Measurements from ENCODE around the gene RPS16. TPM values are rescaled to one million over a fixed set of nuclear protein-coding genes. Genes with fewer than 3 reads are reported as not detected.
A peak's percentile ranks its signal among the peaks of the same experiment; 100 is the strongest.

The RPS16 gene
- total and polyA plus RNA-seq, 2 of the 13 experiments (the other 11 are each of a cell fraction or from before 2014, with no cell fraction given) = 488 to 2,583 TPM

- TF ChIP-seq SAP130 (CRISPR knock-in tag; IDR thresholded peaks at IDR 0.05; ENCODE audit: low read depth) = peak; percentile 83
- TF ChIP-seq POLR2AphosphoS5 (IDR thresholded peaks at IDR 0.05; ENCODE audit: low read depth, low read length) = peak; percentile 97
- TF ChIP-seq CBX1 (IDR thresholded peaks at IDR 0.05; ENCODE audit: low read depth) = no peak
- peak; percentile 22; the same call in 1 of the 2 replicates for TF ChIP-seq SIX4 (CRISPR knock-in tag; IDR thresholded peaks at IDR 0.05)
- TF ChIP-seq RFX3 (CRISPR knock-in tag; IDR thresholded peaks at IDR 0.05) = no peak
- TF ChIP-seq NPAS2 (CRISPR knock-in tag; IDR thresholded peaks at IDR 0.05; ENCODE audit: borderline replicate concordance) = no peak
- no peak for TF ChIP-seq E2F5 (CRISPR knock-in tag; conservative IDR thresholded peaks at IDR 0.05)
- TF ChIP-seq GABPA (IDR thresholded peaks at IDR 0.05; ENCODE audit: low read depth, low read length) = peak; percentile 68
- peak; percentile 94 for TF ChIP-seq GABPA (CRISPR knock-in tag; IDR thresholded peaks at IDR 0.05; ENCODE audit: low read depth)
- TF ChIP-seq CHD4 (IDR thresholded peaks at IDR 0.05; ENCODE audit: borderline replicate concordance, low read length) = 0 out of 2 replicates have a peak, but pooled peaks have one; percentile 4
- TF ChIP-seq CREB1 (IDR thresholded peaks at IDR 0.05) = peak; percentile 94
- TF ChIP-seq CREB1 (CRISPR knock-in tag; IDR thresholded peaks at IDR 0.05) = peak; percentile 93
- TF ChIP-seq MXD3 (CRISPR knock-in tag; IDR thresholded peaks at IDR 0.05) = 0 out of 2 replicates have a peak, but pooled peaks have one; percentile 27
- no peak for TF ChIP-seq ZC3H4 (CRISPR knock-in tag; IDR thresholded peaks at IDR 0.05; ENCODE audit: borderline replicate concordance)
- no peak for TF ChIP-seq MBD4 (IDR thresholded peaks at IDR 0.05; ENCODE audit: borderline replicate concordance, low read length)
- TF ChIP-seq ZNF746 (CRISPR knock-in tag; IDR thresholded peaks at IDR 0.05) = no peak
- TF ChIP-seq KAT2B (IDR thresholded peaks at IDR 0.05; ENCODE audit: borderline replicate concordance, low read depth, low read length) = no peak
- peak; percentile 84 for TF ChIP-seq PHF8 (CRISPR knock-in tag; IDR thresholded peaks at IDR 0.05)
- TF ChIP-seq ZNF660 (CRISPR knock-in tag; IDR thresholded peaks at IDR 0.05; ENCODE audit: borderline replicate concordance, low read depth) = 0 out of 2 replicates have a peak, but pooled peaks have one; percentile 33
- no peak; the same call in 1 of the 2 replicates for TF ChIP-seq ZBTB25 (CRISPR knock-in tag; IDR thresholded peaks at IDR 0.05)
- TF ChIP-seq ZC3H13 (CRISPR knock-in tag; IDR thresholded peaks at IDR 0.05) = peak; percentile 43; the same call in 1 of the 2 replicates
- TF ChIP-seq DRAP1 (CRISPR knock-in tag; IDR thresholded peaks at IDR 0.05) = peak; percentile 100
- no peak for TF ChIP-seq ZKSCAN1 (IDR thresholded peaks at IDR 0.05; ENCODE audit: low read length)
- no peak for TF ChIP-seq NFATC3 (CRISPR knock-in tag; IDR thresholded peaks at IDR 0.05)
- TF ChIP-seq ZNF484 (CRISPR knock-in tag; IDR thresholded peaks at IDR 0.05; ENCODE audit: borderline replicate concordance, low read depth) = 0 out of 2 replicates have a peak, but pooled peaks have one; percentile 58
- TF ChIP-seq ATF4 (CRISPR knock-in tag; IDR thresholded peaks at IDR 0.05) = peak in 1 of 2 experiments; percentile 25; a peak in 2 of 4 replicates
- TF ChIP-seq NRL (CRISPR knock-in tag; IDR thresholded peaks at IDR 0.05; ENCODE audit: borderline replicate concordance) = no peak
These were observed 44.9 kb downstream of the RPS16 start, which contains the start of the genes MED29 and PAF1 (continued) for GRCh38 chr19:39390751-39391437.

Data from HepG2 (cell line).